GM19397 (cell line): ENCODE results near the gene WFDC2.
"Not testable (repeated sequence)": the region's sequence is repeated elsewhere in the genome, so short reads cannot be mapped to it uniquely, and the experiment has no call there.

ENCODE experiments used
- ATAC-seq: cut with Tn5 transposase; IDR thresholded peaks from one replicate; pipeline ENCODE4 v1.9.1; 2021; ENCODE audit warnings: mild to moderate bottlenecking, moderate library complexity; ENCODE audit not compliant: unreplicated experiment

WFDC2 gene

GRCh38 chr20:45450097-45450818 is 19.3 kb upstream of the WFDC2 start:
- ATAC-seq = no peak

GRCh38 chr20:45452238-45452637 is 17.3 kb upstream of the WFDC2 start:
- ATAC-seq = no peak

- ATAC-seq = no peak
Observed at GRCh38 chr20:45452772-45453691, 16.5 kb upstream of the WFDC2 start.

GRCh38 chr20:45456632-45457031 is 12.9 kb upstream of the WFDC2 start:
- ATAC-seq = no peak

GRCh38 chr20:45459606-45460005 is 9.9 kb upstream of the WFDC2 start:
- ATAC-seq = no peak

- ATAC-seq = no peak
Observed at GRCh38 chr20:45461225-45461624, 8.3 kb upstream of the WFDC2 start.

GRCh38 chr20:45462711-45463509 is 6.6 kb upstream of the WFDC2 start:
- no peak for ATAC-seq

GRCh38 chr20:45463709-45464108 is 5.8 kb upstream of the WFDC2 start:
- ATAC-seq = no peak

- ATAC-seq = no peak
Observed at GRCh38 chr20:45465491-45466266, 3.9 kb upstream of the WFDC2 start.

GRCh38 chr20:45467172-45467571 is 2.4 kb upstream of the WFDC2 start:
- ATAC-seq = no peak

- ATAC-seq = no peak
Observed at GRCh38 chr20:45467861-45468260, 1.7 kb upstream of the WFDC2 start.

GRCh38 chr20:45470262-45470931 is 844 bp downstream of the WFDC2 start:
- ATAC-seq = peak; percentile 72

GRCh38 chr20:45470937-45471336 is 1.4 kb downstream of the WFDC2 start:
- ATAC-seq = no peak

GRCh38 chr20:45472286-45472685 is 2.7 kb downstream of the WFDC2 start:
- not testable (repeated sequence) for ATAC-seq

GRCh38 chr20:45477530-45478148 is 8.1 kb downstream of the WFDC2 start:
- ATAC-seq = not testable (repeated sequence)

GRCh38 chr20:45479822-45480221 is 10.3 kb downstream of the WFDC2 start:
- ATAC-seq = no peak

- ATAC-seq = no peak
Observed at GRCh38 chr20:45484676-45485075, 15.1 kb downstream of the WFDC2 start.

GRCh38 chr20:45485388-45485787 is 15.8 kb downstream of the WFDC2 start:
- ATAC-seq = no peak

- no peak for ATAC-seq
Observed at GRCh38 chr20:45487231-45487635, 17.7 kb downstream of the WFDC2 start.
